ENCODE data around the gene HEXIM2. TPM values are rescaled to one million over a fixed set of nuclear protein-coding genes. Genes with fewer than 3 reads are reported as not detected.

Gene HEXIM2
- total and polyA plus RNA-seq, 2 of the 13 experiments (the other 11 are each of a cell fraction or from before 2014, with no cell fraction given) = 27.1 to 32.4 TPM

DNA sequence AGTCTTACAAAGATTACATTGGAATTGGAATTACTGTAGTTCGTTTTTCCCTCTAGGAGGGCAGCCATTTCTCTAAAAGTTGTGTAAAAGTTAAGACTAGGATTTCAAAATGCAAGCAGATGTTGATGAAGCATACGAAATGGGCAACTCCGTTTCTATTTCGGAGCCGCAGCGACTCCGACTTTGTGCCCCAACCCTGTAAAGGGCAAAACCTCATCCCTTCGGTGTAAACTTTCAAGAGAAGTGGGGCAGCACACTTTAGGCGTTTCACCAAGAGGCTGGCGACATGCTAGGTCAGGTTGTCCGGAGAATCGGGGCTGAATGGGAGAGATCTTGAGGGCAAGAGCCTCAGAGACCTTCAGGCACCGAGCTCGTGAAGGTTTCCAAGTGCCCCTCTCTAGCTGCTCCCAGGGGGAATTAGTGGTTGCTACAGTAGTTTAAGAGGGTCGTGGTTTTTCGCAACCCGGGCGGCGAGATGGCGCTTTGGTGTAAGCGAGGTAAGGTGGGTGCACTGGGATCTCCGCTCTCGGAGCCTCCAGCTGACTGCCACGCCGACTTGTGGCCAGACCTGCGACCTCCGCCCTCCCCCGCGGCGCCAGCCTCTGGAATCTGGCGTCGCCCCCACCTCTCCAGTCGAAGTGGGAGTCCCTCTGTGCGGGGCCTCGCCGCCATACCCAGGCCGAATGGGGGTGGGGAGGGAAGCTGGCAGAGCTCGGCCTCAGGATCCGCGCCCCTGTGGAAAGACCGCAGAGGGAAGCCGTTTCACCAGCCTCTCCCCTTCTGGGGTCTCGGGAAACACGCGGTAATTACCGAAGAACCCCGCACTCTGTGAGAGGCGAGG is 1.0 kb upstream of the HEXIM2 start (continued):
- TF ChIP-seq RAD51 (IDR thresholded peaks at IDR 0.05; ENCODE audit: borderline replicate concordance) (no peak), ZNF274 (CRISPR knock-in tag; IDR thresholded peaks at IDR 0.05) (no peak; the same call in 1 of the 2 replicates), TEAD3 (CRISPR knock-in tag; optimal IDR thresholded peaks at IDR 0.05; ENCODE audit: borderline replicate concordance) (peak; percentile 83), TBX3 (IDR thresholded peaks at IDR 0.05; ENCODE audit: borderline replicate concordance) (no peak), ERF (CRISPR knock-in tag; IDR thresholded peaks at IDR 0.05) (0 out of 2 replicates have a peak, but pooled peaks have one; percentile 7), ZNF549 (CRISPR knock-in tag; IDR thresholded peaks at IDR 0.05) (0 out of 2 replicates have a peak, but pooled peaks have one; percentile 51), ZNF460 (CRISPR knock-in tag; IDR thresholded peaks at IDR 0.05; ENCODE audit: borderline replicate concordance) (peak; percentile 84), TGIF2 (CRISPR knock-in tag; IDR thresholded peaks at IDR 0.05) (peak; percentile 56; the same call in 1 of the 2 replicates), ZNF235 (CRISPR knock-in tag; IDR thresholded peaks at IDR 0.05; ENCODE audit: borderline replicate concordance) (peak; percentile 89), NBN (conservative IDR thresholded peaks at IDR 0.05) (no peak), RBM39 (IDR thresholded peaks at IDR 0.05; ENCODE audit: low read depth, low read length, poor library complexity, severe bottlenecking) (peak; percentile 100), ZFP37 (CRISPR knock-in tag; IDR thresholded peaks at IDR 0.05; ENCODE audit: borderline replicate concordance) (peak; percentile 85), PHF20 (CRISPR knock-in tag; IDR thresholded peaks at IDR 0.05) (no peak), PTBP1 (IDR thresholded peaks at IDR 0.05; ENCODE audit: low read depth, low read length, poor library complexity, severe bottlenecking) (no peak), RFX3 (CRISPR knock-in tag; IDR thresholded peaks at IDR 0.05) (no peak), ZNF558 (CRISPR knock-in tag; IDR thresholded peaks at IDR 0.05; ENCODE audit: borderline replicate concordance) (no peak), FIP1L1 (IDR thresholded peaks at IDR 0.05; ENCODE audit: borderline replicate concordance, insufficient read depth, low read depth, low read length) (no peak), EHMT2 (IDR thresholded peaks at IDR 0.05; ENCODE audit: borderline replicate concordance, low read depth, low read length) (no peak), KLF11 (CRISPR knock-in tag; IDR thresholded peaks at IDR 0.05) (no peak; the same call in 1 of the 2 replicates), ZFP90 (CRISPR knock-in tag; IDR thresholded peaks at IDR 0.05; ENCODE audit: borderline replicate concordance) (peak; percentile 79), GABPA (IDR thresholded peaks at IDR 0.05; ENCODE audit: low read depth, low read length) (no peak), GABPA (CRISPR knock-in tag; IDR thresholded peaks at IDR 0.05; ENCODE audit: low read depth) (0 out of 2 replicates have a peak, but pooled peaks have one; percentile 29), KDM2A (CRISPR knock-in tag; IDR thresholded peaks at IDR 0.05; ENCODE audit: borderline replicate concordance, low read depth) (peak; percentile 86; the same call in 1 of the 2 replicates)
- TF ChIP-seq, protein P1, sequence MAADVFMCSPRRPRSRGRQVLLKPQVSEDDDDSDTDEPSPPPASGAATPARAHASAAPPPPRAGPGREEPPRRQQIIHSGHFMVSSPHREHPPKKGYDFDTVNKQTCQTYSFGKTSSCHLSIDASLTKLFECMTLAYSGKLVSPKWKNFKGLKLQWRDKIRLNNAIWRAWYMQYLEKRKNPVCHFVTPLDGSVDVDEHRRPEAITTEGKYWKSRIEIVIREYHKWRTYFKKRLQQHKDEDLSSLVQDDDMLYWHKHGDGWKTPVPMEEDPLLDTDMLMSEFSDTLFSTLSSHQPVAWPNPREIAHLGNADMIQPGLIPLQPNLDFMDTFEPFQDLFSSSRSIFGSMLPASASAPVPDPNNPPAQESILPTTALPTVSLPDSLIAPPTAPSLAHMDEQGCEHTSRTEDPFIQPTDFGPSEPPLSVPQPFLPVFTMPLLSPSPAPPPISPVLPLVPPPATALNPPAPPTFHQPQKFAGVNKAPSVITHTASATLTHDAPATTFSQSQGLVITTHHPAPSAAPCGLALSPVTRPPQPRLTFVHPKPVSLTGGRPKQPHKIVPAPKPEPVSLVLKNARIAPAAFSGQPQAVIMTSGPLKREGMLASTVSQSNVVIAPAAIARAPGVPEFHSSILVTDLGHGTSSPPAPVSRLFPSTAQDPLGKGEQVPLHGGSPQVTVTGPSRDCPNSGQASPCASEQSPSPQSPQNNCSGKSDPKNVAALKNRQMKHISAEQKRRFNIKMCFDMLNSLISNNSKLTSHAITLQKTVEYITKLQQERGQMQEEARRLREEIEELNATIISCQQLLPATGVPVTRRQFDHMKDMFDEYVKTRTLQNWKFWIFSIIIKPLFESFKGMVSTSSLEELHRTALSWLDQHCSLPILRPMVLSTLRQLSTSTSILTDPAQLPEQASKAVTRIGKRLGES (CRISPR knock-in tag; IDR thresholded peaks at IDR 0.05; ENCODE audit: borderline replicate concordance) = peak; percentile 85; the same call in 1 of the 2 replicates
- TF ChIP-seq, protein P2, sequence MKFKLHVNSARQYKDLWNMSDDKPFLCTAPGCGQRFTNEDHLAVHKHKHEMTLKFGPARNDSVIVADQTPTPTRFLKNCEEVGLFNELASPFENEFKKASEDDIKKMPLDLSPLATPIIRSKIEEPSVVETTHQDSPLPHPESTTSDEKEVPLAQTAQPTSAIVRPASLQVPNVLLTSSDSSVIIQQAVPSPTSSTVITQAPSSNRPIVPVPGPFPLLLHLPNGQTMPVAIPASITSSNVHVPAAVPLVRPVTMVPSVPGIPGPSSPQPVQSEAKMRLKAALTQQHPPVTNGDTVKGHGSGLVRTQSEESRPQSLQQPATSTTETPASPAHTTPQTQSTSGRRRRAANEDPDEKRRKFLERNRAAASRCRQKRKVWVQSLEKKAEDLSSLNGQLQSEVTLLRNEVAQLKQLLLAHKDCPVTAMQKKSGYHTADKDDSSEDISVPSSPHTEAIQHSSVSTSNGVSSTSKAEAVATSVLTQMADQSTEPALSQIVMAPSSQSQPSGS (CRISPR knock-in tag; IDR thresholded peaks at IDR 0.05) = peak; percentile 25; the same call in 1 of the 2 replicates
